Measurements from ENCODE around the gene ARF1. TPM values are rescaled to one million over a fixed set of nuclear protein-coding genes. Genes with fewer than 3 reads are reported as not detected.

Gene ARF1
- total RNA-seq = 201 and 419 TPM in 2 replicates

DNA sequence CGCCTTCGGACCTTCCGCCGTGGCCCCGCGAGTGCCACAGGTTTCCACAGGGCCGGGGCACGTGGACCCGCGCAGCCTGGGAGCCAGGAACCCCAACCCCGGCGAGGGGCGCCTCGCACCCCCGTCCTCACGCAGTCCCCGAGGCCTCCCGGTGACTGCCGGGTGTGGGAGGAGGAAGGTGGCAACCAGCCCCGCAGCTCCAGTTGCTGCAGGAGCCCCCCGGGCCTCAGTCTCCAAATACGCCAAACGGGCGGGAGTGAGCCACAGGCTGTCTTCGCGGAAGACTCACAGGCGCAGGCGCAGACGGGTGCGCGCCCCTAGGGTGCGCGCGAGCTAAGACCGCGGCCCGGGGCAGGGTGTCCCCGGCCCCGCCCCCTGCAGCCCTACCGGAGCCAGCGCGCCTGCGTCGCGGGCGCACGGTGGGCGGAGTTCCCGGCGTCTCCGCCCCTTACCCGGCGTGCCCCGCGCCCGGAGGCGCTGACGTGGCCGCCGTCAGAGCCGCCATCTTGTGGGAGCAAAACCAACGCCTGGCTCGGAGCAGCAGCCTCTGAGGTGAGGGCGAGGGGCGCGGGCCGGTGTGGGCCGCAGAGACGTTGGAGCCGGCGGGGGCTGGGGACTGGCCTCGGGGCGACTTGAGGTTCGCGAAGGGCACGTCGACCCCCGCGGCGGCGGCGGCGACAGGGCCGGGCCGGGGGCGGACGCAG lies at the start of gene ARF1:
ARF1 (plus strand) TSS at position 495 of the 704 bp plus-strand sequence. CDS start 14,407 bp downstream, outside the sequence.

DNA sequence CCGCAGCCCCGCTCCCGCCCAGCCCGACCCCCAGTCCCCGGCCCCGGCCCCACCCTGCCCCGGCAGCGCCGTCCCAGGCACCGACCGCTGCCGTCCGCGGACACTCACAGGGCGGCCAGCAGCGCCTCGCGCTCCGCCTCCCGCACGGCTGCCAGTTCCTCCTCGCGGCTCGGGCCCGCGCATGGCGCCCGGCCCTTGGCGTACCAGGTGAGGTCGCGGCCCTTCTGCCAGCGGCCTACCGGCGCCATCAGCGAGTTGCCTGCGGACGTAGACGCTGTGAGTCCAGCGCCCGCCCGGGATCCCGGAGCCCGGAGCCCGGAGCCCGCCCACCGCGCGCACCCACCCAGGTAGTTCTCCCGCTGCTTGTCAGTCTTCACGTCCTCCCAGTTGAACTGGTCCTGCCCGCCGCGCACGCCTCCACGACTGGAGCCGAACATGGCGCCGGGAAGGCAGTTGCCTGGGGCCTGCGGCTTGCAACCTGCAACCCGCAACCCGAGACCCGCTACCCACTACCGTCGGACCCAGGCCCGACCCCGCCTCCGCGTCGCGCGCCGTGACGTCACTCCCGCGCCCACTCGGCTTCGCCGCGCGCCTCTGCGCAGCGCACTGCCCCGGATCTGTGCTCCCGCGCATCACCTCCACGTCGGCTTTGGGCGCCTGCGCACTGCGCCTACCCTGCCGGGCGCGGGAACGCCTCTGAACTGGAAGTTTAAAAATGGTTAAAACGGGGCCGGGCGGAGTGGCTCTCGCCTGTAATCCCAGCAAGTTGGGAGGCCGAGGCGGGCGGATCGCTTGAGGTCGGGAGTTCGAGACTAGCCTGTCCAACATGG lies 20.5 kb downstream of the ARF1 start, which contains the start of gene C1orf35:
C1orf35 (minus strand) TSS at position 535 of the 830 bp plus-strand sequence; CDS start at position 437, 98 bp downstream.

DNA sequence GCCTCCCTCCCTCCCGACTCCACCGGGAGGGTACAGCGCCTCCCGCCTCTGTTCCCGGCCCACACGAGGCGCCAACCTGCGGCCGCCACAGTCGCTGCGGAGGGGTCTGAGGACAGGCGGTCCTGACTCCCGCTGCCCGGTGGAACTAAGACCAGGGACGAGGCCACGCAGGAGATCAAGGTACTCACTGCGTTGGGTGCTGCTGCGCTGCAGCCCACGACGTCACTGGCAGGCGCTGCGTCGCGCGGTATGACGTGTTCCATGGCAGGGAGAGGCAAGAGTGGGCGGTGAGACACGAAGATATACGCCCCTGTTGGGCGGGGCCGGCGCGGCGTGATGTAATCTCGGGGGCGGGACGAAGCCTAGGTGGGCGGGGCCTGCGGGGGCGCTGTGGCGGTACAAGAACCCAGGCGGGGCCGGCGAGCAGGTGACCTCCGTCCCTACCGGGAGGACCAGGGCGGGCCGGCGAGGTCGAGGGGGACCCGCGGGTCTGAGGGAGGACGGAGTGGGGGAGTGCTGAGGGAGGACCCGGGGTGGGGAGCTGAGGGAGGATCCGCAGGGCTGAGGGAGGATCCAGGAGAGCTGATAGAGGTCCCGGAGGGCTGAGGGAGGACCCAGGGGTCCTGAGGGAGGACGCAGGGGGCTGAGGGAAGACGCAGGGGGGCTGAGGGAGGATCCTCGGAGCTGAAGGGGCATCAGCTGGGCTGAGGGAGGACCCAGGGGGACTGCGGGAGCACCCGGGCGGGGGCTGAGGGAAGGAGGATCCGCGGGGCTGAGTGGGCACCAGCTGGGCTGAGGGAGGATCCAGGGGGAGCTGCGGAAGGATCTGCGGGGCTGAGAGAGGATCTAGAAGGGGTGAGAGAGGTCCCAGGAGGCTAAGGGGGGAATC lies 26.8 kb downstream of the ARF1 start, which contains the start of gene MRPL55:
MRPL55 (minus strand) TSS at position 227 of the 889 bp plus-strand sequence. CDS start 1,039 bp downstream, outside the sequence.

DNA sequence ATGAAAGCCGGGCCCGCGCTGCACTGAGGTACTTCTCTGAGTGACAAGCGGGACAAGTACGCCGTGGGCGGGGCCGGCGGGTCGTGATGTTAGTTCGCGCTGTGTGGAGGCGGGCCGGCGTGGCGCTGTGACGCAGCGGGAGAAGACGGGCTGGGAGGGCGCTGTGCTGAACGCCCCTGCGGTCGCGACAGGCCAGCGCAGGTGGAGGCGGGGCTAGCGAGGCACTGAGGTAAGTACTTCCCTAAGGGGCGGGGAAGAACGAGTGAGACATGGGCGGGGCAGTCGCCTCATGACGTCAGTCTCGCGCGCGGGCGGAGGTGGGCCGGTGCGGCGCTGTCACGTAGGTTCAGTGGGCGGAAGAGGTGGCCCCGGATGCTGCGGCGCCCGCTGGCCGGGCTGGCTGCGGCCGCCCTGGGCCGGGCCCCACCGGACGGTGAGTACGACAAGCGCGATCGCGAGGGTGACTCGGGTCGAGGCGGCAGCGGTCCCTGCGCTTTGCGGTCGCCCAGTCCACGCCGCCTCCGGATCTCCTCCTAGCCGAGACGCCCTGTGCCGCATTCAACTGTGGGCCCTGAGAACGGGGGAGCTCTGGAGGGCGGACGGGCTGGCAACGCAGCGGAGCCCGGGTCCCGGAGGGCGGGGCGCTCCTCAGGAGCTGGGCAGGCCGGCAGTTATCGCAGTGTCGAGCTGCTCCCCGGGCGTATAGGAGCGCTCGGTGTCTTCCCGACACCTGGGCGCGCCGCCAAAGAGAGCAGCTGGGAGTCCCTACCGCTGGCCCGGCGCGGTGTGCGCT lies 57.6 kb downstream of the ARF1 start, which contains the start of gene GUK1:
GUK1 (plus strand) TSS at position 349 of the 793 bp plus-strand sequence; CDS start at position 373, 24 bp downstream.

Other genes starting within 250 kb of the ARF1 start
- 0.97 and 1.7 TPM in 2 replicates for gene WNT9A, start 134.8 kb upstream of the ARF1 start, total RNA-seq
- not detected in 2 replicates for gene WNT3A, start 75.7 kb upstream of the ARF1 start, total RNA-seq
- gene C1orf35, start 20.6 kb downstream of the ARF1 start, total RNA-seq = 8.7 and 12.1 TPM in 2 replicates
- gene MRPL55, start 26.6 kb downstream of the ARF1 start, total RNA-seq = 41.9 and 66.9 TPM in 2 replicates
- 531 and 686 TPM in 2 replicates for gene GUK1, start 57.6 kb downstream of the ARF1 start, total RNA-seq
- gene GJC2, start 67.2 kb downstream of the ARF1 start, total RNA-seq = 0.49 and 4.9 TPM in 2 replicates
- 3.6 and 7.4 TPM in 2 replicates for gene IBA57, start 83.1 kb downstream of the ARF1 start, total RNA-seq
- gene OBSCN, start 125.3 kb downstream of the ARF1 start, total RNA-seq = 1.8 and 9.1 TPM in 2 replicates